ENCODE data around the gene FIZ1.

DNA sequence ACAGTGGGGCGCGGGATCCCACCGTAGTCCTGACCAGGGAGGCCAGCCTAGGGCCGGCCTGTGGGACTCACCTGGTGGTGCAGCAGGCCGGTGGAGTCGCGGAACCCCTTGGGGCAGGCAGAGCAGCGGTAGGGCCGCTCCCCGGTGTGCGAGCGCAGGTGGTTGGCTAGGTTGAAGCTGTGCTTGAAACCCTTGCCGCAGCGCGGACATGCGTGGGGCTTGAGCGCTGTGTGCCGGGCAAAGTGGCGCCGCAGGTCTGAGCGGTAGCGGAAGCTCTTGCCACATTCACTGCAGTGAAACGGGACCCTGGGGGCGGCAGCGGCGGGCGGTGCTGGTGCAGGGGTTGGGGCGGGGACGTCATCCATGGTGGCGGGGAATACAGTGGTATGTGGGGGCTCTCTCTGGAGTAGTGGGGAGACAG, 1.8 kb downstream of the FIZ1 start:
- TF ChIP-seq, protein P1, sequence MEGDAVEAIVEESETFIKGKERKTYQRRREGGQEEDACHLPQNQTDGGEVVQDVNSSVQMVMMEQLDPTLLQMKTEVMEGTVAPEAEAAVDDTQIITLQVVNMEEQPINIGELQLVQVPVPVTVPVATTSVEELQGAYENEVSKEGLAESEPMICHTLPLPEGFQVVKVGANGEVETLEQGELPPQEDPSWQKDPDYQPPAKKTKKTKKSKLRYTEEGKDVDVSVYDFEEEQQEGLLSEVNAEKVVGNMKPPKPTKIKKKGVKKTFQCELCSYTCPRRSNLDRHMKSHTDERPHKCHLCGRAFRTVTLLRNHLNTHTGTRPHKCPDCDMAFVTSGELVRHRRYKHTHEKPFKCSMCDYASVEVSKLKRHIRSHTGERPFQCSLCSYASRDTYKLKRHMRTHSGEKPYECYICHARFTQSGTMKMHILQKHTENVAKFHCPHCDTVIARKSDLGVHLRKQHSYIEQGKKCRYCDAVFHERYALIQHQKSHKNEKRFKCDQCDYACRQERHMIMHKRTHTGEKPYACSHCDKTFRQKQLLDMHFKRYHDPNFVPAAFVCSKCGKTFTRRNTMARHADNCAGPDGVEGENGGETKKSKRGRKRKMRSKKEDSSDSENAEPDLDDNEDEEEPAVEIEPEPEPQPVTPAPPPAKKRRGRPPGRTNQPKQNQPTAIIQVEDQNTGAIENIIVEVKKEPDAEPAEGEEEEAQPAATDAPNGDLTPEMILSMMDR (IDR thresholded peaks at IDR 0.05; ENCODE audit: insufficient read depth, low read length): no peak
- TF ChIP-seq GABPA (IDR thresholded peaks at IDR 0.05; ENCODE audit: low read depth) (no peak), POLR2AphosphoS5 (IDR thresholded peaks at IDR 0.05; ENCODE audit: low read depth) (no peak)
- TF ChIP-seq, protein P2, sequence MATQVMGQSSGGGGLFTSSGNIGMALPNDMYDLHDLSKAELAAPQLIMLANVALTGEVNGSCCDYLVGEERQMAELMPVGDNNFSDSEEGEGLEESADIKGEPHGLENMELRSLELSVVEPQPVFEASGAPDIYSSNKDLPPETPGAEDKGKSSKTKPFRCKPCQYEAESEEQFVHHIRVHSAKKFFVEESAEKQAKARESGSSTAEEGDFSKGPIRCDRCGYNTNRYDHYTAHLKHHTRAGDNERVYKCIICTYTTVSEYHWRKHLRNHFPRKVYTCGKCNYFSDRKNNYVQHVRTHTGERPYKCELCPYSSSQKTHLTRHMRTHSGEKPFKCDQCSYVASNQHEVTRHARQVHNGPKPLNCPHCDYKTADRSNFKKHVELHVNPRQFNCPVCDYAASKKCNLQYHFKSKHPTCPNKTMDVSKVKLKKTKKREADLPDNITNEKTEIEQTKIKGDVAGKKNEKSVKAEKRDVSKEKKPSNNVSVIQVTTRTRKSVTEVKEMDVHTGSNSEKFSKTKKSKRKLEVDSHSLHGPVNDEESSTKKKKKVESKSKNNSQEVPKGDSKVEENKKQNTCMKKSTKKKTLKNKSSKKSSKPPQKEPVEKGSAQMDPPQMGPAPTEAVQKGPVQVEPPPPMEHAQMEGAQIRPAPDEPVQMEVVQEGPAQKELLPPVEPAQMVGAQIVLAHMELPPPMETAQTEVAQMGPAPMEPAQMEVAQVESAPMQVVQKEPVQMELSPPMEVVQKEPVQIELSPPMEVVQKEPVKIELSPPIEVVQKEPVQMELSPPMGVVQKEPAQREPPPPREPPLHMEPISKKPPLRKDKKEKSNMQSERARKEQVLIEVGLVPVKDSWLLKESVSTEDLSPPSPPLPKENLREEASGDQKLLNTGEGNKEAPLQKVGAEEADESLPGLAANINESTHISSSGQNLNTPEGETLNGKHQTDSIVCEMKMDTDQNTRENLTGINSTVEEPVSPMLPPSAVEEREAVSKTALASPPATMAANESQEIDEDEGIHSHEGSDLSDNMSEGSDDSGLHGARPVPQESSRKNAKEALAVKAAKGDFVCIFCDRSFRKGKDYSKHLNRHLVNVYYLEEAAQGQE (IDR thresholded peaks at IDR 0.05; ENCODE audit: insufficient replicate concordance, low read depth): no peak
